Hepatocyte (in vitro differentiated cells): ENCODE results near the gene ALOX12B.

Source experiments
- CTCF ChIP-seq: fragments of 200-600 bp; sonication (generic); IDR thresholded peaks from 2 replicates; pipeline ENCODE4 v1.5.1; 2016; ENCODE audit warnings: antibody characterized with exemption, mild to moderate bottlenecking; ENCODE audit not compliant: poor library complexity
- EZH2 ChIP-seq: fragments of 200-600 bp; sonication (generic); IDR thresholded peaks from 2 replicates; pipeline ENCODE4 v1.6.1; 2016; ENCODE audit warnings: antibody characterized with exemption, mild to moderate bottlenecking, borderline replicate concordance
- EZH2phosphoT487 ChIP-seq: fragments of 200-600 bp; sonication (generic); IDR thresholded peaks from one replicate; pipeline ENCODE4 v1.6.1; 2018; ENCODE audit warnings: antibody characterized with exemption, mild to moderate bottlenecking, low read depth, moderate library complexity; ENCODE audit not compliant: unreplicated experiment, severe bottlenecking

GRCh38 chr17:8109661-8110455 is 22.3 kb upstream of the ALOX12B start:
- peak; percentile 89 for TF ChIP-seq CTCF
- no peak for TF ChIP-seq EZH2phosphoT487
- no peak for TF ChIP-seq EZH2
